ENCODE data around the gene TSPAN9. TPM values are rescaled to one million over a fixed set of nuclear protein-coding genes. Genes with fewer than 3 reads are reported as not detected.

Gene TSPAN9
- total RNA-seq, 1 donor from 2014 or later, result 109 TPM

DNA sequence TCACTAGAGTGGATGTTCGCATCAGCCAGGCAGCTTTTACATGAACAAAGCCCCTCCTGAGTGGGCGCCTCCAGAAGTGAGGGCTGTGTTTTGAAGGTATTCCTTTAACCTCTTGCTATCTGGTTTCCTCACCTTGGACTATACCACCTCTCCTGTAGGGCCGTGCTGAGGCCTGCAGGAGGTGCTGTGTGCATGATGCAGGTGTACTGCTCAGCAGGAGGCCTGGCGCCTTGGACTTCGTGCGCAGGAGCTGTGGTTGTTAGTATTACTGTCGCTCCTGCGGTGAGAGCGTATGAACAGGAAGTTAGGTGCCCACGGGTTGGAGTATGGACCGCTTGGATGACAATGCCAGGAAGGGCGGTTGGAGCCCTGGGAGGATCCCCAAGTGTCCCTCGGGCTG, 130.7 kb downstream of the TSPAN9 start:
- no peak for DNase-seq (ENCODE audit: low spot score in 2 of 2)
- no peaks in the 10 kb centered on the region for H3K27me3 ChIP-seq
- TF ChIP-seq, protein P1, sequence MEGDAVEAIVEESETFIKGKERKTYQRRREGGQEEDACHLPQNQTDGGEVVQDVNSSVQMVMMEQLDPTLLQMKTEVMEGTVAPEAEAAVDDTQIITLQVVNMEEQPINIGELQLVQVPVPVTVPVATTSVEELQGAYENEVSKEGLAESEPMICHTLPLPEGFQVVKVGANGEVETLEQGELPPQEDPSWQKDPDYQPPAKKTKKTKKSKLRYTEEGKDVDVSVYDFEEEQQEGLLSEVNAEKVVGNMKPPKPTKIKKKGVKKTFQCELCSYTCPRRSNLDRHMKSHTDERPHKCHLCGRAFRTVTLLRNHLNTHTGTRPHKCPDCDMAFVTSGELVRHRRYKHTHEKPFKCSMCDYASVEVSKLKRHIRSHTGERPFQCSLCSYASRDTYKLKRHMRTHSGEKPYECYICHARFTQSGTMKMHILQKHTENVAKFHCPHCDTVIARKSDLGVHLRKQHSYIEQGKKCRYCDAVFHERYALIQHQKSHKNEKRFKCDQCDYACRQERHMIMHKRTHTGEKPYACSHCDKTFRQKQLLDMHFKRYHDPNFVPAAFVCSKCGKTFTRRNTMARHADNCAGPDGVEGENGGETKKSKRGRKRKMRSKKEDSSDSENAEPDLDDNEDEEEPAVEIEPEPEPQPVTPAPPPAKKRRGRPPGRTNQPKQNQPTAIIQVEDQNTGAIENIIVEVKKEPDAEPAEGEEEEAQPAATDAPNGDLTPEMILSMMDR (IDR thresholded peaks at IDR 0.05), result no peak
- peaks cover 0 to 17% of the 10 kb centered on the region in 2 donors for H3K4me1 ChIP-seq
- no peak overlapping the region for H3K27ac ChIP-seq
- intact Hi-C loops (cut with DNase I), result no loop called here
- H3K4me3 ChIP-seq, result no peak overlapping the region
- H3K36me3 ChIP-seq, result no peaks in the 10 kb centered on the region
- no peaks in the 10 kb centered on the region for H3K9me3 ChIP-seq

DNA sequence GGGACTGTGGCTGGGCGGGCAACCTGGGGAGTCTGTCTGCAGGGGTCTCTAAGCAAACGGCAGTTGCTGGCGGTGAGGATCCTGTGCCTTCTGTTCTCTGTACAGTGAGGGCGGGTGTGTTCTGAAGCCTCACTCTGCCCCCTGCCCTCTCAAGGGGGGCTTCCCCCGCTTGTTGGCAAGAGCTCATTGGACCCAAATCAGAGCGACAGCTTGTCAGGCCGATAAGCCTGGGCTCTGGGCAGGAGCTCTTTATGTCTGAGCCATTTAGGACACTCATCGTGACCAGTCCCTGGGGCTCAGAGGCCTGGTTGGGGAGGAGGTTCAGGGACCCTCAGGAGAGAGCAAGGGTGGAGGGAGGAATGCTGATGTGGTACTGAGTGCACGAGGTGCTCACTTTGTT, 136.0 kb downstream of the TSPAN9 start:
- Histone ChIP-seq H3K4me1 (peaks cover 5 to 12% of the 10 kb centered on the region in 2 donors), H3K36me3 (no peaks in the 10 kb centered on the region), H3K27me3 (no peaks in the 10 kb centered on the region), H3K27ac (no peak overlapping the region), H3K4me3 (no peak overlapping the region), H3K9me3 (no peaks in the 10 kb centered on the region)
- intact Hi-C loops (cut with DNase I), result no loop called here
- TF ChIP-seq, protein P1 (IDR thresholded peaks at IDR 0.05), result no peak
- DNase-seq (ENCODE audit: low spot score in 2 of 2), result no peak

GRCh38 chr12:3213768-3214167, 136.6 kb downstream of the TSPAN9 start:
- TF ChIP-seq, protein P1 (IDR thresholded peaks at IDR 0.05), result no peak
- intact Hi-C loops (cut with DNase I), result no loop called here
- Histone ChIP-seq H3K4me1 (peaks cover 8 to 16% of the 10 kb centered on the region in 2 donors), H3K27me3 (no peaks in the 10 kb centered on the region), H3K9me3 (no peaks in the 10 kb centered on the region), H3K27ac (no peak overlapping the region), H3K36me3 (no peaks in the 10 kb centered on the region), H3K4me3 (no peak overlapping the region)
- DNase-seq (ENCODE audit: low spot score in 2 of 2), result no peak

GRCh38 chr12:3214526-3215365, 137.6 kb downstream of the TSPAN9 start:
- Histone ChIP-seq H3K4me3 (no peak overlapping the region), H3K4me1 (peaks cover 14 to 26% of the 10 kb centered on the region in 2 donors), H3K9me3 (no peaks in the 10 kb centered on the region), H3K36me3 (no peaks in the 10 kb centered on the region), H3K27me3 (no peaks in the 10 kb centered on the region), H3K27ac (peak overlapping the region in 1 of 2 donors; percentile 95)
- no peak for DNase-seq (ENCODE audit: low spot score in 2 of 2)
- intact Hi-C loops (cut with DNase I), result loop anchor here (5.0 kb wide), 1 partner anchor 137 kb away; the partner anchor contains the start of gene TSPAN9
- TF ChIP-seq, protein P1 (IDR thresholded peaks at IDR 0.05), result no peak

- Histone ChIP-seq H3K27me3 (no peaks in the 10 kb centered on the region), H3K27ac (peak overlapping the region; percentile 90 to 95), H3K4me1 (peaks cover 17 to 27% of the 10 kb centered on the region in 2 donors), H3K9me3 (no peaks in the 10 kb centered on the region), H3K4me3 (no peak overlapping the region), H3K36me3 (no peaks in the 10 kb centered on the region)
- TF ChIP-seq, protein P1 (IDR thresholded peaks at IDR 0.05), result no peak
- DNase-seq (ENCODE audit: low spot score in 2 of 2), result no peak
- intact Hi-C loops (cut with DNase I), result loop anchor here (5.0 kb wide), 1 partner anchor 138 kb away; the partner anchor contains the start of gene TSPAN9
Measured at GRCh38 chr12:3215410-3215975, 138.3 kb downstream of the TSPAN9 start.

Data from ascending aorta (tissue), 2 donors.